Urinary bladder (tissue), 4 donors: ENCODE data around the gene ZNF469. TPM values are rescaled to one million over a fixed set of nuclear protein-coding genes. Genes with fewer than 3 reads are reported as not detected.

ENCODE experiments used
- DNase-seq: peaks from one replicate; pipeline ENCODE4 v3.0.0-alpha.2; 2015; ENCODE audit errors: extremely low spot score
- H3K27ac ChIP-seq: one replicate; pipeline ENCODE4 v1.5.1; 2013; ENCODE audit warnings: low read depth, mild to moderate bottlenecking, moderate library complexity
- H3K36me3 ChIP-seq: one replicate; pipeline ENCODE4 v1.6.1; 2013; ENCODE audit warnings: mild to moderate bottlenecking, moderate library complexity; ENCODE audit not compliant: insufficient read depth
- H3K4me1 ChIP-seq: one replicate; pipeline ENCODE4 v1.6.1; 2013; ENCODE audit warnings: mild to moderate bottlenecking, moderate library complexity; ENCODE audit not compliant: insufficient read depth
- H3K4me3 ChIP-seq: one replicate; pipeline ENCODE4 v1.5.1; 2013; ENCODE audit warnings: low read depth, low read length
- WGBS: extraction: QIAGEN DNeasy Blood & Tissue Kit; methylation state at CpG from one replicate; pipeline ENCODE4 v1.1.7; 2013; 5-methylcytosine and 5-hydroxymethylcytosine counted together
- polyA plus RNA-seq: library from polyadenylated mRNA; stranded (reverse); fragments of 200-250 nt; gene quantifications from one replicate; pipeline ENCODE4 v1.2.3, GENCODE V29; 2013
- total RNA-seq: library from RNA; depleted of rRNA; stranded (reverse); fragments of >200 nt; gene quantifications from one replicate; pipeline ENCODE4 v1.2.3, GENCODE V29; 2014
- donor health status: healthy with polysubstance abuse.
- donor health status: healthy.

Gene ZNF469
- total and polyA plus RNA-seq, 2 donors, result 1.3 to 9.5 TPM

DNA sequence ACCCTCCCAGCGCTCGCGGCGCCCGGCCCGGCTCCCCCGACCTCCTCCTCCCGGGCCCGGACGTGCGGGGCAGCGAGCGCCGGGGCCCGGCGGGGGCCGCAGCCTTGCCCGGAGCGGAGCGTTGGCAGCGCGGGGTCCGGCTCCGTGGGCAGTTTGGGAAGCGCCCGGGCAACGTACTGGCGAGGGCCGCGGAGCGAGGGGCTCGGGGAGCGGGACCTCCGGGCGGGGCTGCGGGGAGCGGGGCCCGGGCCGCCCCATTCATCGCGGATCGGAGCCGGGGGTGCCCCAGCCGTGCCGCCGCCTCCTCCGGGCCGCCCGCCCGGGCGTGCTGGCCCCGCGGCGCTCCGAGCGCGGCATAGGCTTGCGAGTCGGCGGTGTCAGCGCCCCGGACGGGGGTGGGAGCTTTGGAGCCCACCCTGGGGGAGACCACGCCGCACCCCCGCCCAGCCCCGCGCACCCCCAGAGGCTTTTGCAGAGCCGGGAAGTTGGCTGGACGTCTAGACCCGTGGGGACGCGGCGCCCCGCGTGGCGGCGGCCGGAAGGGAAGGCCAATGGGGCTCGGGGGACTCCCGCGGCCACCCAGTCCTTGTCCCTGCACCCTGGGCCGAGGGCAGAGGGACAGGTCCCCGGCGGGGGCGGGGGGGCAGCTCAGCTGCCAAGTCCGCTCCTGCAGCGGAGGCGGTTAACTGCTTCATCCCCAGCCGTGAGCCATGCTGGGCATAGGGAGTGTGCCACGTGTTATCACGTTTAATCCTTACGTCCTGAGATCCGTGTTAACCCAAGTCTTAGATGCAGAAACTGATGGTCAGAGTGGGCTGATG is 852 bp downstream of the ZNF469 start:
- Histone ChIP-seq H3K4me1 (no peaks in the 10 kb centered on the region), H3K27ac (no peak overlapping the region), H3K36me3 (no peaks in the 10 kb centered on the region), H3K4me3 (peak overlapping the region; percentile 49)
- WGBS, result under 1% methylated on average over 92 of the region's 94 CpGs
- no peak for DNase-seq

DNA sequence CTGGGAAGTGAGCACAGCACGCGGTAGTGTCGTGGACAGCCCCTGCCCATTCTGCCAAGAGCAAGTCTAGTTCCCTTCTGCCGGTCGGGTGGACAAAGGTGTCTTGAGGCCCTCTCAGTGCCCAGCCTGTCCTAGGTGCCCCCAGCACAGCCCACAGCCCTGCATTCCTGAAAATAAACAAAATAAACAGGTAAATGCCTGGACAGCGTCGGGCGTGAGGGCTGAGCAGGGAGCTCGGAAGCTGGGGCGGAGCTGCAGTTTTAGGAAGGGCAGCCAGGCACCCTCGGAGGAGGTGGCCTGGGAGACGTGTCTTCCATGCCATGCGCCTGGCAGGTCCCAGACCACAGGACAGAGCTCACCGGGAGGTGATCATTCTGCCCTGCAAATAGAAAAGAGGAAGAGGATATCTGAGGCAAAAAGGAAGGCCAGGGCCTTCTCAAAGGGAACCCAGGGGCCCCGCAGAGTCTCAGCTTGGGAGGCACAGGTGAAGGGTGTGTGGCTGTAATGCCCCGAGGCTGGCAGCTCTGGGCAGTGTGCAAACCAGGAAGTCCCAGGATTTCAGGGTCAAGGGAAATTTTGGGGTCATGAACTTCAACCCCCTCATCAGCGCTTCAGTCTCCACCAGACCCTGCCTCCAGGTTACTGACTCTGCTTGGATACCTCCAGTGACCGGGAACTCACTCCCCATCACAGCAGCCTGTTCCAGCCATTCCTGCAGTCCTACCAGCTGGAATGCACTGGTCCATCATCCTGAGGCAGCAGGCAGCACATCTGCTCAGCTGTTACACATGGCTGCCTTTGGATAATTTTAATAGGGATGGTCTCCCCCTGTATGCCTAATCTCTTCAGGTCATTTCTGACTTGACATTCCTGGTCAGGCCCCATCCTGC is 1.7 kb downstream of the ZNF469 start:
- peak overlapping the region; percentile 49 for H3K4me3 ChIP-seq
- H3K4me1 ChIP-seq, result no peaks in the 10 kb centered on the region
- 57% methylated on average over 18 of the region's 18 CpGs for WGBS
- no peaks in the 10 kb centered on the region for H3K36me3 ChIP-seq
- H3K27ac ChIP-seq, result no peak overlapping the region
- DNase-seq, result no peak

DNA sequence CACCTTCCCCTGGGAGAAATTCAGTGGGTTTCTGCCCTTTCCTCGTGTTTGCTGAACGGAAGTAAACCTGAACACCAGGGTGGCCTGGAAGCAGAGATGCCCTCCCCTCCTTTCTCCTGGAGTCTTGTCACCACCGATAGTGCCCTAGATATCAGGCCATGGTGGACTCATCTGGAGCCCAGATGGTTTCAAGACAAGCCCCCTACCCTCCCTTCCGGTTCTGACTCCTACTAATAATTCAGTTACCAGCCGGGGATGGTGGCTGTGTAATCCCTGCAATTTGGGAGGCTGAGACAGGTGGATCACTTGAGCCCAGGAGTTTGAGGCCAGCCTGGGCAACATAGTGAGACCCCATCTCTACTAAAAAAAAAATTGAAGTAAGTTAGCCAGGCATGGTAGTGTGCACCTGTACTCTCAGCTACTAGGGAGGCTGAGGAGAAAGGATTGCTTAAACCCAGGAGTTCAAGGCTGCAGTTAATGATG is 2.4 kb downstream of the ZNF469 start:
- 92% methylated on average over 5 of the region's 5 CpGs for WGBS
- H3K4me3 ChIP-seq, result no peak overlapping the region
- DNase-seq, result no peak
- no peaks in the 10 kb centered on the region for H3K4me1 ChIP-seq
- no peak overlapping the region for H3K27ac ChIP-seq
- H3K36me3 ChIP-seq, result no peaks in the 10 kb centered on the region

DNA sequence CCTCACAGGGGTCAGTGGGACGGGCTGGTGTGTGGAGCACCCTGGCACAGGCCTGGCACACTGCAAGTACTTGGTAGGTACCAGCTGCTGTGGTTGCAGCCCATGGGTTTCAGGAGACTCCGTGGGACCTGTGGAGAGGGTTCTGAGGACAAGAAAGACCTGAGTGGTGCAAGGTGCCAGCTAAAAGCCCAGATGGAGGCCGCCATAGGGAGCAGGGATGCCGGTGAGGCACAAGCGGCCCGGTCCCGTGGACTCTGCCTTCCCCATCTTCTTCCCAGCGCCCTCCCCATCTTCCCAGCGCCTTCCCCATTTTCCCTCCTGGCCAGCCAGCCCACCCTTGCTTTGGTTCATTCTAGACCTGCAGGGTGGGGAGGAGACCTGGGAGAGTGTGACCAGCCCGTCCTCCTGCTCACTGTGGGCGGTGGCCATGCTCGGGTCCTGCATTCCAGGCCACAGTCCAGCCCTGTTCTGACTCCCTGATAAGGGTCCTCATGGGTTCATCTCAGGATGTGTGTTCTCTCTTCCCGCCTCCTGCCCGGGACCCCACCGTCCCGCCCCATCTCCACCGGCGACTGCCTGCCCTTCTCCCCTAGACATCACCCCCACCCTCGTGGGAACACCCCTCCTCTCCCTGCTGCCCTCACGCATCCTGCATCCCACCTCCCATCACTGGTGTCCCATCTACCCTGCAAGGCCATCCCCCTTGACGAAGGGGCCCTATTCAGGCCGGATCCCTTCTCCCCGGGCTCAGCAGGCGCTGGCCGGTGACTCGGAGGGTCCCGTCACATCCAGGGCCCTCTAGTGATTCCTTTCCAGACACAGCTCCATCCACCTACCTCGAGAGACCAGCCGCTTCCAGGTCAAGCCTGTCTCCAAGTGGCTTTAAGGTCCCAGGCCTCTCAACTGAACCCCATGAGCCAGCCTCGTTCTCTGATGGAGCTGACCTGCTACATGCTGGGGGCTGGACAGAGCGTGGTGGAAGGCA is 3.4 kb downstream of the ZNF469 start:
- Histone ChIP-seq H3K27ac (no peak overlapping the region), H3K36me3 (no peaks in the 10 kb centered on the region), H3K4me1 (no peaks in the 10 kb centered on the region), H3K4me3 (no peak overlapping the region)
- no peak for DNase-seq
- WGBS, result 91% methylated on average over 31 of the region's 31 CpGs

DNA sequence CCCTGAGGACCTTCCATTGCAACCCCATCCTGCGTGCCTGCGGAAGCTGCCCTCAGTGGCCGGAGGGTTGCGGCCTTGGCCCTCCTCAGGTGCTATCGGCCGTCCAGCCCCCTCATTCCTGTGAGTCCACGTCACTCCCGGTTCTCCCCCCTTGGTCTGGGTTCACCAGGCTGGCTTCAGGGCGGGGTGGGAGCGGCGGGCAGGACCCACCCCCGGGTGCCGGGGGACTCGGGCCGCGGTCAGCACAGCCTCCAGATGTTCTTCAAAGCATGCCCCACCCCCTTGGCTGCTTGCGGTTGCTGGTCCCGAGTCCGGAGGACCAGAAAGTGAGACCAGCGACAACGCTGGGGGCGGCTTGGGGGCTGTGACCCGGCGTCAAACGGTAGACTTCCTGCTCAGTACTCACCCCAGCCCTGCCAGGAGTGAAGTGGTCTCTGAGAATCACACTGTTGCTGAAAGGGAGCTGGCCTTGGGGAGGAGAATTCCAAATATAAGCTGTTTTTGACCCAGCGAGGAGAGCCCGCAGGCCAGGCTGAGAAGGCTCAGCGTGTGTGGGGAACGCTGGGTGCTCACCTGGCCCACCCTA is 4.5 kb downstream of the ZNF469 start:
- H3K27ac ChIP-seq, result no peak overlapping the region
- no peak overlapping the region for H3K4me3 ChIP-seq
- no peaks in the 10 kb centered on the region for H3K36me3 ChIP-seq
- WGBS, result 60% methylated on average over 29 of the region's 29 CpGs
- DNase-seq, result no peak
- no peaks in the 10 kb centered on the region for H3K4me1 ChIP-seq

DNA sequence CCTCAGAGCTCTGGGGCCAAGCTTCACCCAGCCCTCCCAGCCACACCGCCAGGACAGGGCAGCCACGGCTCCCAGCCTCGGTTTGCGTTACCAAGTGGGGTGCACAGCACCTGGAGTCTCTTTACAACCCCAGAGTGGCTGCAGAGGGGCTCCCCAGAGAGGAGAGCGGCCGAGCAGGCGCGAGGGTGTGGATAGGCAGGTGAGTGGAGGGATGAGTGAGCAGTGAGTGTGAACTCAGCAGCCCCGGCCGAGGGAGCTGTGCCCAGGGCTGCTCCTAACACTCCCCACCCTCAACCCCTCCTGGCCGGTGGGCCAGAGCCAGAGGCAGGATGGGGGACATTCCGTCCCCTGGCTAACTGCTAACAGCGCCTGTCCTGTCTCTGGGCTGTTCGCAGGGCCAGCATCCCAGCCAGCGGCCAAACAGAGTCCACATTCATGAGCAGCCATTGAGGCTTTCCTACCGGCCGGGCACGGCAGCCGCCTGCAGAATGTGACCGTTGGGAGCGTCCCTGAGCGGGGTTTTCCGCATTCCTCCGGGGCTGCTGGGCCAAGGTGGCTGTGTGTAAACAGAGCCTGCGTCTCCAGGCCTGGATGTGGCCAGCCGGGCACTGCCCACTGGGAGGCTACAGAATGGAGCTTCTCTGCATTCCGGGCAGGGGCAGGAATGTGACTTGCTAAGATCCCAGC is 5.3 kb downstream of the ZNF469 start:
- peak; percentile 35 for DNase-seq
- no peak overlapping the region for H3K4me3 ChIP-seq
- no peak overlapping the region for H3K27ac ChIP-seq

GRCh38 chr16:88389191-88389590 is 6.4 kb downstream of the ZNF469 start:
- no peak overlapping the region for H3K4me3 ChIP-seq
- H3K4me1 ChIP-seq, result no peaks in the 10 kb centered on the region
- H3K27ac ChIP-seq, result no peak overlapping the region
- 92% methylated on average over 24 of the region's 24 CpGs for WGBS
- no peaks in the 10 kb centered on the region for H3K36me3 ChIP-seq
- no peak for DNase-seq

More for the DNA sequence above, 5.3 kb downstream of the ZNF469 start:
- H3K36me3 ChIP-seq, result no peaks in the 10 kb centered on the region
- H3K4me1 ChIP-seq, result no peaks in the 10 kb centered on the region
- WGBS, result 65% methylated on average over 27 of the region's 27 CpGs

DNA sequence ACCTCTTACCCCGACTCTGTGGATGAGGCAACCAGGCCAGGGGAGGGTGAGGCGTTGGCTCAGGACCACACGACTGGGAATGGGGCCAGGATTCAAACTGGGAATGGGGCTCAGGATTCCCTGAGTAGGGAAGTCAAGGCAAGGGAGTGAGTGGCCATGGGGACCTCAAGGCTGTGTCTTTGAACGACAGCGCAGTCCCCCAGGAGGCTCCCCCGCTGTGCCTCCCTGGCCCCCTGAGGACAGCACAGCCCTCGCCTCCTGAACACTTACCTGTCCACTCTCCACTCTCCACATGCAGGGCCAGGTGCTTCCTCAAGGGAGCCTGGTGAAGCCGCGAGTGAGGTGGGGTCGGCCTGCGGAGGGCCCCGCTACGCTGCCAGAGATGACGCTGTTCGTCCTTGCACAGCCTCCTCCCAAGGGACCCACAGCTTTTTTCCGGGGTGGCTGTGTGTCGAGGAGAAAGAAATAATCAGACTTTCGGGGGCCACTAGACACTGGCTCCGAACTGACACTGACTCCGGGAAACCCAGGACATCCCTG is 6.9 kb downstream of the ZNF469 start:
- H3K4me1 ChIP-seq, result no peaks in the 10 kb centered on the region
- 84% methylated on average over 20 of the region's 20 CpGs for WGBS
- H3K4me3 ChIP-seq, result no peak overlapping the region
- no peaks in the 10 kb centered on the region for H3K36me3 ChIP-seq
- no peak for DNase-seq
- no peak overlapping the region for H3K27ac ChIP-seq

- no peaks in the 10 kb centered on the region for H3K4me1 ChIP-seq
- no peak for DNase-seq
- no peaks in the 10 kb centered on the region for H3K36me3 ChIP-seq
- H3K27ac ChIP-seq, result no peak overlapping the region
- no peak overlapping the region for H3K4me3 ChIP-seq
- WGBS, result 86% methylated on average over 9 of the region's 9 CpGs
These were observed 7.5 kb downstream of the ZNF469 start for GRCh38 chr16:88390265-88390664.

DNA sequence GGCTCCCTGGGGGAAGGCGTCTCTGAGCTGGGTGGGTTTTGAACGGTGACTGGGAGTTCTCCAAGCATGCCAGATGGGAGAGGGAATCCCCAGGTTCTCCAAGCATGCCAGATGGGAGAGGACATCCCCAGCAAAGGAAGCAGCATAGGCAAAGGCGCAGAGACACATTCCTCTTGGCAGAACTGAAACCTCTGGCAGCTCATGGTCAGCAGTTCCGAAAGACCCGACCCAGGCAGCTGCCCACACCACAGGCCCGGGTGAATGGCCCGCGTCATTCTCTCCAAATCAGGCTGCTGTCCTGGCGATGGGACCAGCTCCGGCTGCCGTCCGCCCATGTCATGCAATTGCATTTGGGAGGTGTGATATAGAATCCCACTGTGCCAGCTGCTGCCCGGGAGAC is 8.0 kb downstream of the ZNF469 start:
- Histone ChIP-seq H3K36me3 (no peaks in the 10 kb centered on the region), H3K4me3 (no peak overlapping the region), H3K27ac (no peak overlapping the region), H3K4me1 (no peaks in the 10 kb centered on the region)
- DNase-seq, result no peak
- whole genome bisulfite sequencing, result 87% methylated on average over 13 of the region's 13 CpGs

GRCh38 chr16:88391144-88391850 is 8.5 kb downstream of the ZNF469 start:
- no peak for DNase-seq
- H3K4me1 ChIP-seq, result no peaks in the 10 kb centered on the region
- H3K27ac ChIP-seq, result no peak overlapping the region
- no peaks in the 10 kb centered on the region for H3K36me3 ChIP-seq
- no peak overlapping the region for H3K4me3 ChIP-seq
- 94% methylated on average over 17 of the region's 17 CpGs for WGBS

DNA sequence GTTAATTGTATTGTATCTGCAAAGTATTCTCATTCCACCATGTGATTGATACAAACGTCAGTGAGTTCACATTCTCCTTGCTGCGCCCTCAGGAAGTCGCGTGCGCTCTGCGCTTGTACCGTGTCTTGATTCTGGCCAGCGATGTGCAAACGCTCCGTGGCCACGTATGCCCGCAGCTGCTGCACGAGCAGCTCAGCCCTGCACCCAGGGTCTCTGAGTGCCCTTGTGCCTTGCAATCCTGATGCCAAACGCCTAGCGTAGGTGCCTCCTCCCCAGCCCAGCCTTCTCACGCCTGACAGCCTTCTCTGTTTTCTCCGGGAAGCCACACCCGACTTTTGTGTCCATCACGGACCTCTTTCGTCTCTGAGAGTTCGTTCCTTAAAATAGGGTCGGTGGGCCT is 9.4 kb downstream of the ZNF469 start:
- DNase-seq, result no peak
- H3K27ac ChIP-seq, result no peak overlapping the region
- no peaks in the 10 kb centered on the region for H3K4me1 ChIP-seq
- 89% methylated on average over 22 of the region's 22 CpGs for WGBS
- H3K4me3 ChIP-seq, result no peak overlapping the region
- no peaks in the 10 kb centered on the region for H3K36me3 ChIP-seq
